A549 (cell line): Measurements from ENCODE around the gene CNKSR2.

Source experiments
- CBX2 ChIP-seq: fragments of 200-600 bp; sonication (generic); IDR thresholded peaks from 2 replicates; pipeline ENCODE4 v1.6.1; 2016; ENCODE audit warnings: low read depth, mild to moderate bottlenecking, borderline replicate concordance
- CEBPB ChIP-seq, 2 experiments: fragments of >200 bp in 1 of 2; sonication (Bioruptor Twin) in 1 of 2; formaldehyde crosslinking in 1 of 2; IDR thresholded peaks; 2 replicates each; pipeline ENCODE4 v1.6.1; 2012 to 2016
- MYC ChIP-seq: IDR thresholded peaks from 2 replicates; pipeline ENCODE4 v1.6.1; 2012; ENCODE audit warnings: mild to moderate bottlenecking, inconsistent platforms, low read length, improper control_type of control experiment, borderline replicate concordance
- RAD21 ChIP-seq, 2 experiments: fragments of >200 bp in 1 of 2; sonication (Bioruptor Twin) in 1 of 2; formaldehyde crosslinking in 1 of 2; IDR thresholded peaks in 1 of 2; conservative IDR thresholded peaks in 1 of 2; 2 replicates in 1 of 2; 3 replicates in 1 of 2; pipeline ENCODE4 v1.6.1; 2012 to 2018; ENCODE audit warnings: inconsistent platforms in 1 of 2
- TF ChIP-seq, protein P1 (sequence below): fragments of >200 bp; sonication (Bioruptor Twin); formaldehyde crosslinking; IDR thresholded peaks from 3 replicates; pipeline ENCODE4 v1.5.1; 2016
- TF ChIP-seq, protein P2 (sequence below): fragments of 150-350 bp; IDR thresholded peaks from 2 replicates; pipeline ENCODE4 v1.6.1; 2014; ENCODE audit warnings: low read depth, mild to moderate bottlenecking, low read length

DNA sequence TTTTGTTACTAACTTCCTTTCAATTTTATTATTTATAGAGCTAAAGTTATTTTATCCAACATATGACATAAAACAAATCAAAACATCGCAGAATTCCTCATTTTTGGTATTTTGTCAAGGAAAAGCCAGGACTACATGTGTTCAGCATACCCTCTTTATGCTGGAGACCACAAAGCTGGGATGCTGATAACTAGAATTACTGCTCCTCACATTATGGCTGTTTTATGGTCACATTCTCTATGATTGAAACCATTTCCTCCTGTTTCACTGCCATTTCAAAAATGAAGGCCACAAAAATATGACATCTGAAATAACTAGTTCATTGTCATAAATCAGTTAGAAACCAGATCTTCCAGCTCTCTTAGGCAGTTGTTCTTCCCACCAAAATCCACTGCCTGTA, 242.2 kb downstream of the CNKSR2 start:
- TF ChIP-seq, protein P1, sequence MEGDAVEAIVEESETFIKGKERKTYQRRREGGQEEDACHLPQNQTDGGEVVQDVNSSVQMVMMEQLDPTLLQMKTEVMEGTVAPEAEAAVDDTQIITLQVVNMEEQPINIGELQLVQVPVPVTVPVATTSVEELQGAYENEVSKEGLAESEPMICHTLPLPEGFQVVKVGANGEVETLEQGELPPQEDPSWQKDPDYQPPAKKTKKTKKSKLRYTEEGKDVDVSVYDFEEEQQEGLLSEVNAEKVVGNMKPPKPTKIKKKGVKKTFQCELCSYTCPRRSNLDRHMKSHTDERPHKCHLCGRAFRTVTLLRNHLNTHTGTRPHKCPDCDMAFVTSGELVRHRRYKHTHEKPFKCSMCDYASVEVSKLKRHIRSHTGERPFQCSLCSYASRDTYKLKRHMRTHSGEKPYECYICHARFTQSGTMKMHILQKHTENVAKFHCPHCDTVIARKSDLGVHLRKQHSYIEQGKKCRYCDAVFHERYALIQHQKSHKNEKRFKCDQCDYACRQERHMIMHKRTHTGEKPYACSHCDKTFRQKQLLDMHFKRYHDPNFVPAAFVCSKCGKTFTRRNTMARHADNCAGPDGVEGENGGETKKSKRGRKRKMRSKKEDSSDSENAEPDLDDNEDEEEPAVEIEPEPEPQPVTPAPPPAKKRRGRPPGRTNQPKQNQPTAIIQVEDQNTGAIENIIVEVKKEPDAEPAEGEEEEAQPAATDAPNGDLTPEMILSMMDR, result no peak
- TF ChIP-seq MYC, result no peak
- no peak for TF ChIP-seq RAD21 (conservative IDR thresholded peaks at IDR 0.05 in 1 of 2, IDR thresholded peaks at IDR 0.05 in 1 of 2)
- no peak for TF ChIP-seq CEBPB (IDR thresholded peaks at IDR 0.05)
- TF ChIP-seq CBX2, result no peak
- TF ChIP-seq, protein P2, sequence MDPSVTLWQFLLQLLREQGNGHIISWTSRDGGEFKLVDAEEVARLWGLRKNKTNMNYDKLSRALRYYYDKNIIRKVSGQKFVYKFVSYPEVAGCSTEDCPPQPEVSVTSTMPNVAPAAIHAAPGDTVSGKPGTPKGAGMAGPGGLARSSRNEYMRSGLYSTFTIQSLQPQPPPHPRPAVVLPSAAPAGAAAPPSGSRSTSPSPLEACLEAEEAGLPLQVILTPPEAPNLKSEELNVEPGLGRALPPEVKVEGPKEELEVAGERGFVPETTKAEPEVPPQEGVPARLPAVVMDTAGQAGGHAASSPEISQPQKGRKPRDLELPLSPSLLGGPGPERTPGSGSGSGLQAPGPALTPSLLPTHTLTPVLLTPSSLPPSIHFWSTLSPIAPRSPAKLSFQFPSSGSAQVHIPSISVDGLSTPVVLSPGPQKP, result no peak
